GM18907 (cell line): ENCODE data around the gene NAT14.

ENCODE experiments used
- ATAC-seq: cut with Tn5 transposase; IDR thresholded peaks from one replicate; pipeline ENCODE4 v1.9.1; 2021; ENCODE audit warnings: mild to moderate bottlenecking, moderate library complexity; ENCODE audit not compliant: unreplicated experiment

Gene NAT14

DNA sequence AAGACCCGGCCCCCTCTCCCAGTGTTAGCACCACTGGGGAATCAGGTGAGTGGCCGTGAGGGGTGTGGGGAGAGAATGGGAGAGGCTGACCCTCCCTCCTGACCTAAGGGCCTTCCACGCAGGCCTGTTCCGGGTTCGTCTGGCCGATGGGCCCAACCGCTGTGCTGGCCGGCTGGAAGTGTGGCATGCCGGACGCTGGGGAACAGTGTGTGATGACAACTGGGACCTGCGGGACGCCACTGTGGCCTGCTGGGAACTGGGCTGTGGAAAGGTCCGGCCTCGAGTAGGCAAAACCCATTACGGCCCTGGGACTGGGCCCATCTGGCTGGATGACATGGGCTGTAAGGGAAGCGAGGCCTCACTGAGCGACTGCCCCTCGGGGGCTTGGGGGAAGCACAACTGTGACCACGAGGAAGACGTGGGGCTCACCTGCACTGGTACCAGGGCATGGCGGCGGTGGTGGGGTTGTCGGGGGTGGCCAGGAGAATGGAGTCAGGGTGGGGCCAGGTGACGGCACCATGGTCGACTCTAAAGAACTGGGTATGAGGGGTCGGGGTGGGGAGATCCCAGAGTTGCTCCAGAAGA is 15.5 kb downstream of the NAT14 start:
- ATAC-seq, result no peak

DNA sequence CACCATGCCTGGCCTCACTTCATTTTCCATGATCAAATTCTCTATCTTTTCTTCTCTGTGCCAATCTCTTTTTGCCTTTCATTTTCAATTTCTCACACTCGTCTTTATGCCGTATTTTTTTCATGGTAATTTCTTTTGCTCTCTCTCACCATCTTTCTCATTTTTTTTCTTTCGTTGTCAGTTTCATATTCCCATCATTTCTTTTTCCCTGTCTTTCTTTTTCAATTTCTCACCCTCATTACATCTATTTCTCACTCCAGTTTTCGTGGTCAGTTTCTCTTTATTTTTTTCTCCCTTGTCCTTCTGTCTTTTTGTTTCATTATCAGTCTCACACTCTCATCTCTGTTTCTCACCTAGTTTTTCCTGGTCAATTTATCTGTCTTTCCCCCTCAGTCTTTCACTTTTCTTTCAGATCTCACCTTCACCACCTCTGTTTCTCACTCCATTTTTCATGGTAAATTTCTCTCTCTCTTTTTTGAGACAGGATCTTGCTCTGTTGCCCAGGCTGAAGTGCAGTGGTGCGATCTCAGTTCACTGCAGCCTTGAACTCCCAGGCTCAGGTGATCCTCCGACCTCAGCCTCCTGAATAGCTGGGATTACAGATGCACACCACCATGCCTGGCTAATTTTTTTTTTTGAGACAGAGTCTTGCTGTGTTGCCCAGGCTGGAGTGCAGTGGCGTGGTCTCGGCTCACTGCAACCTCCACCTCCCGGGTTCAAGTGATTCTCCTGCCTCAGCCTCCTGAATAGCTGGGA is 17.4 kb downstream of the NAT14 start:
- ATAC-seq, result no peak

DNA sequence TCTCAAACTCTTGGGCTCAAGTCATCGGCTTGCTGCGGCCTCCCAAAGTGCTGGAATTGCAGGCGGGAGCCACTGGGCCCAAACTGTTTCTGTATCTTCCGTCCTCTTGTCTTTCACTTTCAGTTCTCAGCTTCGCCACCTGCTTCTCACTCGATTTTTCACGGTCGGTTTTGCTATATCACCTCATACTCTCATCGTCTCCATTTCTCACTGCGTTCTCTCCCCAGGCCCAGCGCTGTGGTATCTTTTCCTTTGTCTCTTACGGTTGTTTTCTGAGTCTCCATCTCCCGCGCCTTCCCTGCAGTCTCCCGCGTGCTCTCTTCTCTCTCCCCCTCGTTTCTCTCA is 18.1 kb downstream of the NAT14 start:
- ATAC-seq, result no peak

DNA sequence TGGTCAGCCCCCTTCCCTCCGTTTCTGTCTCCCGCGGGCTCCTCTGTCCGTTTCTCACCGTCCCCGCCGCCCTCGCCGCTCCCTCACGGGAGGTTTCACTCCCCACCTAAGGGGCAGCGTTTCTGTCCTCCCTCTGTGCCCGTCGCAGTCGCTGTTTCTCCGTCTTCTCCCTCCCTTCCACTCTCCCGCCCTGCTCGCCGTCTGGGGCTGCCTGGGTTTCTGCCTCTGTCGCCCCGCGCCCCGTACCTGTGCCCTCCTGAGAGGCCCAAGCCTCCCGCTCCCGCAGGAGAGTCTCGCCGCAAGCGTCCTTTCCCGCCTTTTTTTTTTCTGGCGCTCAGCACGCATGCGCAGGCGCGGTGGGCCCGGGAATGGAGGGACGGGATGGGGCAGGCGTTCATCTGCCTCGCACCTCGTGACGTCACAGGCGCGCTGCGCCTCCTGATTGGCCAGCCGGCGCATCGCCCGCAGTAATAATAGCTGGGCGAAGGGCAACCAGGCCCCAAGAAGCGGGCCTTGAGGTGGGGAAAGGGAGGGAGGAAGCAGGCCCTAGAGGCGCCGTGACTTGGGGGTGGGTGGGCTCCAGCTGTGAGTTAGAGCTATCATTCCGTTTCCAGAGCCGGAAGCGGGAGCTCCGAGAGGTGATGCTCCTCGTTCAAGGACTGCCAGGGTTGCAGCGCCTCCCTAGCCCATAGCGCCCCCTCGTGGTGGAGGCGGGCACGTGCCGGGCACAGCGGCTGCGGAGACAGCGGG is 18.7 kb downstream of the NAT14 start:
- peak; percentile 88 for ATAC-seq

DNA sequence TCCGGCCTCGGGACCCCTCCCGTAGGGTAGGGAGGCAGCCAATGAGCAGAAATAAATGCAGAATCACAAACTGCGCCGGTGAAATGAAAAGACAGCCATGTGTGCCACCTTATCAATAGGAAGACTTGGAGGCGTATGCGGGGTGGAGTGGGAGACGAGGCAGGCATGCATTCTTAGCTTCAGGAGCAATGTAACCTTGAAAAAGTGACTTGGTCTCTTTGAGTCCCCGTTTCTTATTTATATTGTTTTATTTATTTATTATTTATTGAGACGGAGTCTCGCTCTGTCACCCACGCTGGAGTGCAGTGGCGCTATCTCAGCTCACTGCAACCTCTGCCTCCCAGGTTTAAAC is 19.2 kb downstream of the NAT14 start:
- no peak for ATAC-seq

DNA sequence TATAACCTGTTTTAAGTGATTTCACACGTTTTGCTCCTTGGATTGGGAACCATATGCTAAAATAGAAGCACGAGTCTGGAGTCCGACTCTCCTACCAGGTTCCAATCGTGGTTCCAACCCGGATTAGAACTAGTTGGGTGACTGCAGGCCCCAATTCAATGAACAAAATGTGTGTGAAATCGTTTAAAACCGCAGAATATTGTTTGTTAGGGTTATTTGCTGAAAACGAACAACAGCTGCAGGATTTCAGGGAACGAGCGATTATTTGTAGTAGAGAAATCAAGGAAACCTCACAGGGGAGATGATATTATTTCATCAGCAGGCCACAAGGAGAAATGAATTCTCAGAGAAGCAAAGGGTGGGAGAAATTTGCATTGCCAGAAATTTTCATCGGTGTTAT is 20.0 kb downstream of the NAT14 start:
- ATAC-seq, result no peak

DNA sequence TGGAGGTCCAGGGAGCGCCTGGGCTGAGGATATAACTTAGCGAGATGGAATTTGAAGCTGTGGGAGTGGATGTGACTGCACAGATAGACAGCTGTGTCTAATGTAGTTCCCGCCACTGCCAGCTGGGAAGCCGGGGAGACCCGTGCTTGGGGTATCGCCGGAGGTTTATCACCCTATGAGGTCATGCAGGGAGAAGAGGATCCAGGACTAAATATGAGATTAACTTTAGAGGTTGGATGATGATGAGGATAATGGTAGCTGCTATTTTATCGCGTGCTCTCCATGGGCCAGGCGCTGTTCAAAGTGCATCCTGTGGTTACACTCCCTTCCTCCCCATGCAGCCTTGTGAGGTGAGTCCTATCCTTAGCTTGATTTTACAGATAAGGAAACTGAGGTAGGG is 23.1 kb downstream of the NAT14 start:
- no peak for ATAC-seq

DNA sequence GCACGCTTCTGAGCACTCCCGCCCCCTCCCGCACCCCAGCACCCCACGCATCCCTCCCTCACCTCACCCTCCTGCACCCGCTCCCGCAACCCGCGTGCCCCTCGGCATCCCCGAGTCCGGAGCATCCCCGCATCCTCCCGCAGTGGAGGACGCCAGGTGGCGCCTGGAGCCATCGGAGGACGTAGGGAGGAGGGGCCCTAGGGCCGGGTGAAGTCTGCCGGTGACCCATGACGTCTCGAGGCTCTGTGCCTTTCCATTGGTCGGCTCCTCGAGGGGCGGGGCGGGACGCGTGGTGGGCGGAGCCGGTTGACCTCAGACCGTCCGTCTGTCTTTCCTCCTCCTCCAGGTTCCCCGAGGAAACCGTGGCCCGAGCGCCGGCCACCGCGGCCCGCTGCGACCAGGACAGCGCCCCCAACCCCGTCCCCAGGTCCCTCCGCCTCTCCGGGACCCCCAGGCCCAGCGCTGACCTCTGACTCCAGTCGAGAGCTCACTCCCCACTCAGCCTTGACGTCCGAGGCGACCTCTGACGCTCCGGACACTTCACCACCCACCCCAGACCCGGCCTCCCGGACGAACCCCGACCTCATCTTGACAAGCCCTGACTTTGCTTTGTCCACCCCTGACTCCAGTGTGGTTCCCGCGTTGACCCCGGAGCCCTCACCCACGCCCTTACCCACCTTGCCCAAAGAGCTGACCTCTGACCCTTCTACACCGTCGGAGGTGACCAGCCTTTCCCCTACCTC is 32.1 kb downstream of the NAT14 start:
- peak; percentile 99 for ATAC-seq

DNA sequence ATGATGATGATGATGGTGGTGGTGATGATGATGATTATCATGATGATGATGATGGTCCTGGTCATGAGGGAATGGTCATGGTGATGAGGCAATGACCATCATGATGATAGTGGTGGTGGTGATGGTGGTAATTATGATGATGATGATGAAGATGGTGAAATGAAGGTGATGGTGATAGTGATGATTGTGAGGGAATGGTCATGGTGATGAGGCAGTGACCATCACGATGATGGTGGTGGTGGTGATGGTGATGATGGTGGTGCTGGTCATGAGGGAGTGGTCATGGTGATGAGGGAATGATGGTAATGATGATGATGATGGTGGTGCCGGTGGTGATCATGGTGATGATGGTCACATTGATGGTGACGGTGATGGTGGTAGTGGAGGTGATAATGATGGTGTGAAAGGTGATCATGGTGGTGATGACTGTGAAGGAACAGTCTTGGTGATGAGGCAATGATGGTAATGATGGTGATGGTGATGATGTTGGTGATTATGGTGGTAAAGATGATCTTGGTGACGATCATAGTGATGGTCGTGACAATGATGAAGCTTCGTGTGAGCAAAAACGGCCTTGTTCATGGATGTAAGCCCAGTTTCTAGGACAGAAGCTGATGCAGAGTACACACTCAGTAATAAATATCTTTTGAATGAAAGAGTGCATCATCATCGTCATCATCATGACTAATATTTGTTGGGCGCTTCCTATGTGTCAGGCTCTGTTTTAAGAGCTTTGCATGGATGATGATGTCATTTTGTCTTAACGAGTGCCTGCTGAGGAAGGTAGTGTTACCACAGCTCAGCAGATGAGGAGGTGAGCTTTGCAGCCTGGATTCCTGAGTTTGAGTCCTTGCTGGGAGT is 34.7 kb downstream of the NAT14 start:
- no peak for ATAC-seq

DNA sequence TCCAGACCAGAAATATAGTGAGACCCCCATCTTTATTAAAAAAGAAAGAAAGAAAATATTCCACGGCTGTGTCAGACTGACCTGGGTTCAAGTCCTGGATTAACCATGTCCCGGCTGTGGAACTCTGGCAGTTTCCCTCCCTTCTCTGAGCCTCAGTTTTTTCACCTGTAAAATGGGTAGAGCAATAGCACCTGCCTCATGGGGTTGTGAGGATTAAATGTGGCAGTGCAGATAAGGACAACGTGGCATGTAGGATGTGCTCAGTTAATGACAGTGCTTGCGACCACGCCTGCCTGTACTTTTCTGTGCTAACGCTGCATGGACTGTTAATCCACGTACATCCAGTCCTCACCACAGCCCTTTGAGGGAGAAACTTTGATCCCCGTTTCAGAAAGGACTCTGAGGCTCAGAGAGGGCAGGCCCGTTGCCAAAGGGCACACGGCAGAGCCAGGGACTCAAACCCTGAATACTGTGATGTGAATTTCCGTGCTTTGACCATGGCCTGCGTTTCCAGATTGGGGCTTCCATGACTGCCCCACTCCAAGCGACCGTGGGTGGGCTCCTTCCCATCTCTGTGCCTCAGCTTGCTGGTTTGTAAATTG is 35.8 kb downstream of the NAT14 start:
- ATAC-seq, result no peak

DNA sequence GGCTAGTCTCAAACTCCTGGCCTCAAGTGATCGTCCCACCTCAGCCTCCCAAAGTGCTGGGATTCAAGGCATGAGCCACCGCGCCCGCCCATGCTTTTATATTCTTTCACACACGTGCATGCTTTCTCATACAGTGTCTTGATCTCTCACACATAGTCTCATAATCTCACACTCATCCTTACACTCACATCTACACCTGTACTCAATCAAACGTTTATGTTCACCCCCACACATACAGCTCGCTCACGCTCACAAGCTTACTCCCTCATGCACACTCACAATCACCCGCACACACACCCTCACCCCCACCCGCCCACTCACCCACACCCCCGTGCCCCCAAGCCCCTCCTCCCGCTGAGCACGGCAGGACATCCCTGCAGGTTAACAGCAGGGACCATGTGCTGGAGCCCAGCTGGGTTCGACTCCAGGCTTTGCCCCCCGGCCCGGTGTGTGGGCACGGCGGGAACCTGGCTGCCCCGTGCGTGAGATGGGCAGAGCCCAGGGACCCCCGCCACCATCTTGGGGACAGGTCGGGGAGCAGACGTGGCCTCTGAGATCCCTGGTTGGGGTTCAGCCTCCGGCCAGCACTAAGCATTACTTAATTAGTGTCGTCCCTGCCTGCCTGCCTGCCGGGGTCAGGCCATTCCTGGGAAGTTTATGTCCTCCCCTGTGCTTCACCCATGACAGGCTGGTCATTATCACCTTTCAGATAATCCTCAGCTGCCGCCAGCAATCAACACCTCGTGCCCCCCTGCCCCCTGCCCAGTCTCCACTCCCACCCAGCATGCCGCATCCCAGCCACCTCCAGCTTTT is 40.5 kb downstream of the NAT14 start:
- no peak for ATAC-seq

DNA sequence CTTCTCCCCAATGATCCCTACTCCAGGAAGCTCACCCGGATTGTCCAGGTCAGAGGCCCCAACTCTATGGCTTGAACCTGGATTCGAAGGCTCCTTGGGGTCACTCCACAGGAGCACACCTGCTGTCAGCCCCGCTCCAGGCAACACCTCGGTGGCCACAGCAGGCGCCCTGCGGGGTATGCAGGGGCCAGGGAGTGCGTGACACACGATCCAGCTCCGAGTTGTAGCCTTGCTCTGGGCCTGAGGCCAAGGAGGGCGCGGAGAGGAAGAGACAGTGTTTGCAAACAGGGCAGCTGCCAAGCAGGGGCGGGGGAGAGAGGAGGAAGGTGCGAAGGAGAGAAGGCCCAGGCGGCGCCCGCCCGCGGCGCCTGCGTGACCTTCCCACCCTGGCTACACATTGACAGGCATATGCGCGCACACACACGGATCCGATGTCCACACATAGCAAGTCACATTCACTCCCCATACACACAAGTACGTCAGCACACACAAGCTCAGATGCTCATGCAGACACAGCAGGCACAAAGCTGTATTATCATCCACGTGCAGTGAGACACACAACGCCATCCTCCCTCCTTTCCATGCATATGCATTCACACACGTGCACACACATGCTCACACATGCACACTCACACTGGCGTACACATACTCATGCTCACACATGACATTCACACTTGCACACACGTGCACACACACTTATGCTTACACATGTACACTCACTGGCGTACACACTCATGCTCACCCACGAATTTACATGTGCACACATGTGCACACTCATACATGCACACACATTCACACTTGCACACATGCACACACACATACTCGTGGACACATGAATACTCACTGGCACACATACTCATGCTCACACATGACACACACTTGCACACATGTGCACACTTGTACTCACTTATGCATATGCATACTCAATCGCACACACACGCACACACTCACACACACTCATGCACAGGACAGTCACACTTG is 41.5 kb downstream of the NAT14 start:
- no peak for ATAC-seq

DNA sequence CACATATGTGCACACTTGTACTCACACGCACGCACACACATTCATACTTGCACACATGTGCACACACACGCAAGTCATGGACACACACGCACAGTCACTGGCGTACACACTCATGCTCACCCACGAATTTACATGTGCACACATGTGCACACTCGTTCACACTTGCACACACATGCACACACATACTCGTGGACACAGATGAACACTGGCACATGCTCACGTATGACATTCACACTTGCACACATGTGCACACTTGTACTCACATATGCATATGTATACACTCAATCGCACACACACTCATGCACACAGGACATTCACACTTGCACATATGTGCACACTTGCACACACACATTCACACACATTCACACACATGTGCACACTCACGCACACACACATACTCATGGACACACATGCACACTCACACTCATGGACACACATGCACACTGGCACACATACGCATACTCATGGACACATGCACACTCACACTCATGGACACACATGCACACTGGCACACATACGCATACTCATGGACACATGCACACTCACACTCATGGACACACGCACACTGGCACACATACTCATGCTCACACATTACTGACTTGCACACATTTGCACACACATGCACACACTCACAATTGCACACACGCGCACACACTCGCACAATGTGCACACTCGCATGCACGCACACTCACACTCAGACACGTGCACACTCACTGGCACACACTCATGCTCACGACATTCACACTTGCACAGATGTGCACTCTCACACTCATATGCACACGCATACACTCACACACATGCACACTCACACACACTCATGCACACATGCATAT is 42.4 kb downstream of the NAT14 start:
- no peak for ATAC-seq

DNA sequence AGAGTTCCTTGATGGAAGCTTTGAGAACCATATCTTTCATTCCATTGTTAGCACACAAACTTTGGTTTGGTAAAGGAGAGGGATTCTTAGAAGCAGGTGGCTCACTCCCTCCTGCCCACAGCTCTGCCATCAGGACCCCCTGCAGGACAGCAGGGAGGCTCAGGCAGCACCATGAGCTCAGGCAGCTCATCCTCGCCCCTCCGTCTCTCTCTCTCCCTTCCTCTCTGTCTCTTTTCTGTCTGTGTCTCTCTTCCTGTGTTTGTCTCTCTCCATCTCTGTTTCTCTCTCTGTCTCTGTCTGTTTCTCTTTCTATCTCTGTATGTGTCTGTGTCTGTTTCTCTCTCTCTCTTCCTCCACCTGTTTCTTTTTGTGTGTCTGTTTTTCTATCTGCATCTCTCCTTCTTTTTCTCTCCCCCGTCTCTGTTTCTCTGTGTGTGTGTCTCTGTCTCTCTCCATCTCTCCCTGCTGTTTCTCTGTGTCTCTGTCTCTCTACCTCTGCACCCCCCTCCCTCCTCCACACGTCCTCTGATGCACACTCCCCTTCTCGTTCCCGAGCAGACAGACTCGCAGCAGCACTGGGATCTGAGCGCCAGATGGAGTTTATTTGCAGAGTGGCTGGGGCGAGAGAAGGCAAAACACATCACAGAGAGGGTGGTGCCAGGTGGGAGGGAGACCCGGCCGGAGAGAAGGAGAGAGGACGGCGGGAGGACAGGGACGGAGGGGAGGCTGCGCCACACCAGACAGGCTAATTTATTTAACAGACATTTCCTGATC is 43.2 kb downstream of the NAT14 start:
- ATAC-seq, result no peak

DNA sequence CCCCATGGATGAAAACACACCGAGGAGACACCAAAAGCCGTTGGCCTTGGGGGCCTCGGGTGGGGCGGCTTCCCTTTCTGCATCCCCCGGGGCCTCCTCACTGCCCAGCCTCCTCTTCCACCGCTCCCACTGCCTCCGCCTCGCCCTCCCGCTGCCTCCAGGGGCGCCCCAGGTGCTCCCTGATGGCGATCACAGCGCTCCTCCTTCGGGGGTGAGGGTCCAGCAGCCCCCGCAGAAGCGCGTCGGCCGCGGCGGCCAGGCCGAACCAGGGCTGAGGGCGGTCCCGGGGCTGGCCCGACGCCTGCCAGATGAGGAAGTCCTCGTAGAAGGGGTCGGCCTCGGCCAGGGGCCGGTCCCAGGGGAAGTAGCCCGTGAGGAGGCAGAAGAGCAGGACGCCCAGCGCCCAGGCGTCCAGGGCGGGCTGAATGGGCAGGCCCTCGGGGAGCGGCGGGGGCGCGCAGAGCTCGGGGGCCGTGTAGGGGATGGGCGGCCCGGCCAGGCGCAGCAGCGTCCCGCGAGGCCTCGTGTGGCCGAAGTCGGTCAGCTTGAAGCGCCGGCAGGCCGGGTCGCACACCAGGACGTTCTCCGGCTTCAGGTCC is 44.7 kb downstream of the NAT14 start:
- no peak for ATAC-seq

DNA sequence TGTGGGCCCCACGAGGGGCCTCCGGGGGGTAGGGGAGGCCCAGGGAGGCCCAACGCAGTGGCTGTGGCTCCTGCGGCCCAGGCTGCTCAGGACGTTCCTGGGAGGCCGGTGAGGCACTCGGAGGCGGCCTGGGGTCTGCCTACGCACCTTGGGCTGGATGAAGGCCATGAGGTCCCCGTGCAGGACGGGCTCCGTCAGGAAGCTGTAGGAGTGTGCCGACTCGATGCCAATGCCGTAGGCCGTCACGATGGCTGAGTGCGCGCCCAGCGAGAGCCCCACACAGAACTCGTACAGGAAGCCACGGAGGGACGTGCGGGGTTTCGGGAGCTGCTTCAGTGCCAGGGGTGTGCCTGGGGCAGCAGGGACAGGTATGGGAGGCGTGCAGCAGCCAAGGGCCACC is 46.0 kb downstream of the NAT14 start:
- ATAC-seq, result no peak
